Retinal pigment epithelial cell (primary cell): ENCODE results near the gene EXOSC7.

ENCODE experiments used
- DNase-seq: peaks from one replicate; pipeline ENCODE4 v3.0.0-alpha.2; 2010; ENCODE audit warnings: low read depth
- H3K4me3 ChIP-seq: 2 replicates; pipeline ENCODE4 v1.5.1; 2011; ENCODE audit warnings: mild to moderate bottlenecking, low read length, control low read depth, moderate library complexity
- TF ChIP-seq, protein P1 (sequence below): conservative IDR thresholded peaks from 2 replicates; pipeline ENCODE4 v1.5.1; 2011; ENCODE audit warnings: low read depth, low read length, control low read depth, inconsistent platforms

EXOSC7 gene

GRCh38 chr3:44962621-44963393, 13.2 kb upstream of the EXOSC7 start:
- TF ChIP-seq, protein P1, sequence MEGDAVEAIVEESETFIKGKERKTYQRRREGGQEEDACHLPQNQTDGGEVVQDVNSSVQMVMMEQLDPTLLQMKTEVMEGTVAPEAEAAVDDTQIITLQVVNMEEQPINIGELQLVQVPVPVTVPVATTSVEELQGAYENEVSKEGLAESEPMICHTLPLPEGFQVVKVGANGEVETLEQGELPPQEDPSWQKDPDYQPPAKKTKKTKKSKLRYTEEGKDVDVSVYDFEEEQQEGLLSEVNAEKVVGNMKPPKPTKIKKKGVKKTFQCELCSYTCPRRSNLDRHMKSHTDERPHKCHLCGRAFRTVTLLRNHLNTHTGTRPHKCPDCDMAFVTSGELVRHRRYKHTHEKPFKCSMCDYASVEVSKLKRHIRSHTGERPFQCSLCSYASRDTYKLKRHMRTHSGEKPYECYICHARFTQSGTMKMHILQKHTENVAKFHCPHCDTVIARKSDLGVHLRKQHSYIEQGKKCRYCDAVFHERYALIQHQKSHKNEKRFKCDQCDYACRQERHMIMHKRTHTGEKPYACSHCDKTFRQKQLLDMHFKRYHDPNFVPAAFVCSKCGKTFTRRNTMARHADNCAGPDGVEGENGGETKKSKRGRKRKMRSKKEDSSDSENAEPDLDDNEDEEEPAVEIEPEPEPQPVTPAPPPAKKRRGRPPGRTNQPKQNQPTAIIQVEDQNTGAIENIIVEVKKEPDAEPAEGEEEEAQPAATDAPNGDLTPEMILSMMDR: no peak
- H3K4me3 ChIP-seq: no peak overlapping the region
- DNase-seq: no peak

- no peak for DNase-seq
- no peak overlapping the region for H3K4me3 ChIP-seq
- TF ChIP-seq, protein P1: no peak
Observed at GRCh38 chr3:44963571-44964325, 12.3 kb upstream of the EXOSC7 start.

- TF ChIP-seq, protein P1: no peak
- no peak overlapping the region for H3K4me3 ChIP-seq
- DNase-seq: no peak
Observed at GRCh38 chr3:44965165-44965564, 10.9 kb upstream of the EXOSC7 start.

- TF ChIP-seq, protein P1: no peak
- DNase-seq: no peak
- no peak overlapping the region for H3K4me3 ChIP-seq
Observed at GRCh38 chr3:44966795-44967278, 9.2 kb upstream of the EXOSC7 start.

DNA sequence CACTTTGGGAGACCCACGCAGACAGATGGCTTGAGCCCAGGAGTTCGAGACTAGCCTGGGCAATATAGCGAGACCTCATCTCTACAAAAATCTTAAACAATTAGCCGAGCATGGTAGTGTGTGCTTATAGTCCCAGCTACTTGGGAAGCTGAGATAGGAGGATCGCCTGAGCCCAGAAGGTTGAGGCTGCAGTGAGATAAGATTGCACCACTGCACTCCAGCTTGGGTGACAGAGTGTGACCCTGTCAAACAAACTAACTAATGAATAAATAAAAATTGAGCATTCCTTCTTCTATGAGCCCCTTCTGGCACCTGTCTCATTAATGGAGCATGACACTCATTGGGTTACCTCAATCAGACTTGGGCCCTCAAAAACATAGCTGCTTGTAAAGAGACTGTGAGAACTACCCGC, 7.6 kb upstream of the EXOSC7 start:
- H3K4me3 ChIP-seq: no peak overlapping the region
- TF ChIP-seq, protein P1: no peak
- DNase-seq: no peak

GRCh38 chr3:44969154-44969827, 6.8 kb upstream of the EXOSC7 start:
- DNase-seq: no peak
- no peak overlapping the region for H3K4me3 ChIP-seq
- TF ChIP-seq, protein P1: no peak
